Ovary (tissue), 9 donors: Measurements from ENCODE around the gene NDST4. TPM values are rescaled to one million over a fixed set of nuclear protein-coding genes. Genes with fewer than 3 reads are reported as not detected.
"Not testable (repeated sequence)": the region's sequence is repeated elsewhere in the genome, so short reads cannot be mapped to it uniquely, and the experiment has no call there.

Experiments used
- DNase-seq, 5 donors: peaks; one replicate each; pipeline ENCODE4 v3.0.0-alpha.2; 2019 to 2020
- H3K27ac ChIP-seq, 2 donors: fragments of 200-600 bp; one replicate each; pipeline versions ENCODE4 v1.5.1 to v1.8.0; 2019 to 2022
- H3K27me3 ChIP-seq: fragments of 200-600 bp; one replicate; pipeline ENCODE4 v1.8.0; 2022
- H3K36me3 ChIP-seq: fragments of 200-600 bp; sonication (generic); one replicate; pipeline ENCODE4 v1.5.1; 2019
- H3K4me1 ChIP-seq: one replicate; pipeline ENCODE4 v1.8.1; 2013; ENCODE audit warnings: mild to moderate bottlenecking, moderate library complexity; ENCODE audit not compliant: insufficient read depth
- H3K4me3 ChIP-seq: fragments of 200-600 bp; sonication (generic); one replicate; pipeline ENCODE4 v1.5.1; 2017
- H3K9me3 ChIP-seq, 2 donors: fragments of 200-600 bp in 1 of 2; sonication (generic) in 1 of 2; one replicate each; pipeline versions ENCODE4 v1.5.1 to v1.8.1; 2013 to 2019; ENCODE audit warnings: mild to moderate bottlenecking in 1 of 2, moderate library complexity in 1 of 2
- CTCF ChIP-seq, 3 donors: fragments of 450-650 bp in 2 of 3; fragments of 200-600 bp in 1 of 3; IDR thresholded peaks; one replicate each; pipeline versions ENCODE4 v1.5.1 to v1.8.0; 2016 to 2022; ENCODE audit warnings: antibody characterized with exemption in 3 of 3, mild to moderate bottlenecking in 1 of 3
- EP300 ChIP-seq: sonication (generic); formaldehyde crosslinking; IDR thresholded peaks from one replicate; pipeline ENCODE4 v1.6.1; 2017; ENCODE audit warnings: antibody characterized with exemption
- POLR2A ChIP-seq: fragments of 450-650 bp; IDR thresholded peaks from one replicate; pipeline ENCODE4 v1.6.1; 2017; ENCODE audit warnings: antibody characterized with exemption, mild to moderate bottlenecking, moderate library complexity
- WGBS, 3 donors: extraction: QIAGEN DNeasy Blood & Tissue Kit in 1 of 3; methylation state at CpG; one replicate each; pipeline versions ENCODE4 v1.1.5 to v1.1.7; 2013 to 2017; 5-methylcytosine and 5-hydroxymethylcytosine counted together
- intact Hi-C, 4 donors: fragments of 100-400 bp; cut with DNase I; formaldehyde crosslinking; loops; one replicate each; pipeline versions ENCODE4 v1.11.0 to v1.15.1; 2022 to 2023
- polyA plus RNA-seq, 2 donors: library from polyadenylated mRNA; stranded (reverse); fragments of 200-250 nt in 1 of 2; fragments of 350-450 nt in 1 of 2; fragmentation: Illumina TruSeq in 1 of 2; extraction: RNeasy Lipid Tissue Mini Kit (QIAGEN cat#74804) in 1 of 2; gene quantifications; one replicate each; pipeline ENCODE4 v1.2.3, GENCODE V29; 2013 to 2014
- total RNA-seq, 7 donors: library from RNA; depleted of rRNA in 2 of 7; stranded (reverse); fragments of >200 nt in 2 of 7; fragmentation: NEBNext Ultra II Directional in 3 of 7; extraction: Animal tissue kit (Norgen Biotek cat#: 25700) in 3 of 7; gene quantifications; one replicate each; pipeline versions ENCODE4 v1.1.0 to v1.2.4, GENCODE V29; 2016 to 2023
- donor health status: DM: no; HTN: no; CAD: no; lungs with moderate emphysema.
- donor health status: DM: no; HTN: no; CAD: no.
- donor health status: Bipolar disorder and iron deficiency.
- donor health status: DM: yes; HTN: yes; CAD: no.
- donor health status: DM: no; HTN: no; CAD: no.
- donor health status: DM: yes; HTN: yes; CAD: no.

Gene NDST4
- total and polyA plus RNA-seq, 9 donors, result 0.12 to 2.9 (median 0.72) TPM

GRCh38 chr4:114980932-114981708, 132.3 kb downstream of the NDST4 start:
- TF ChIP-seq EP300, result no peak
- no peak overlapping the region for H3K4me3 ChIP-seq
- no peaks in the 10 kb centered on the region for H3K27me3 ChIP-seq
- no peaks in the 10 kb centered on the region for H3K9me3 ChIP-seq
- intact Hi-C loops, result no loop called here
- no peaks in the 10 kb centered on the region for H3K36me3 ChIP-seq
- no peak overlapping the region for H3K27ac ChIP-seq
- DNase-seq, result no peak
- H3K4me1 ChIP-seq, result no peaks in the 10 kb centered on the region
- WGBS, 3 donors, result 73 to 80% (median 78%) methylated on average over 5 of the region's 5 CpGs

- WGBS, 3 donors, result 91 to 96% (median 94%) methylated on average over 7 of the region's 7 CpGs
- H3K27me3 ChIP-seq, intact Hi-C loops, DNase-seq, H3K27ac ChIP-seq, H3K4me1 ChIP-seq, H3K36me3 ChIP-seq, H3K9me3 ChIP-seq, H3K4me3 ChIP-seq: not testable (repeated sequence)
Observed at GRCh38 chr4:114980399-114980798, 133.0 kb downstream of the NDST4 start.

- TF ChIP-seq EP300, result no peak
- no peak for TF ChIP-seq POLR2A
- no peak for TF ChIP-seq CTCF (IDR thresholded peaks at IDR 0.05)
- H3K4me1 ChIP-seq, result no peaks in the 10 kb centered on the region
- no peak for DNase-seq
- 96 to 98% (median 97%) methylated on average over 1 of the region's 1 CpG for WGBS, 3 donors
- H3K9me3 ChIP-seq, result no peaks in the 10 kb centered on the region
- no peak overlapping the region for H3K27ac ChIP-seq
- no peaks in the 10 kb centered on the region for H3K27me3 ChIP-seq
- H3K36me3 ChIP-seq, result no peaks in the 10 kb centered on the region
- intact Hi-C loops, result no loop called here
- H3K4me3 ChIP-seq, result no peak overlapping the region
Observed at GRCh38 chr4:114976901-114977300, 136.5 kb downstream of the NDST4 start.

- TF ChIP-seq POLR2A (no peak), CTCF (IDR thresholded peaks at IDR 0.05) (no peak), EP300 (no peak)
- Histone ChIP-seq H3K4me1 (no peaks in the 10 kb centered on the region), H3K27ac (no peak overlapping the region), H3K4me3 (no peak overlapping the region), H3K27me3 (no peaks in the 10 kb centered on the region), H3K36me3 (no peaks in the 10 kb centered on the region), H3K9me3 (no peaks in the 10 kb centered on the region)
- intact Hi-C loops, result no loop called here
- no peak for DNase-seq
Observed at GRCh38 chr4:114964026-114964425, 149.4 kb downstream of the NDST4 start.

GRCh38 chr4:114945616-114946015, 167.8 kb downstream of the NDST4 start:
- Histone ChIP-seq H3K4me3 (no peak overlapping the region), H3K27me3 (no peaks in the 10 kb centered on the region), H3K36me3 (no peaks in the 10 kb centered on the region), H3K9me3 (no peaks in the 10 kb centered on the region), H3K4me1 (no peaks in the 10 kb centered on the region), H3K27ac (no peak overlapping the region)
- 91 to 100% (median 97%) methylated on average over 1 of the region's 1 CpG for WGBS, 3 donors
- no peak for DNase-seq
- intact Hi-C loops, result no loop called here
- TF ChIP-seq POLR2A (no peak), CTCF (IDR thresholded peaks at IDR 0.05) (no peak), EP300 (no peak)
